GM12878 (cell line): ENCODE measurements around the gene DMAC2. TPM values are rescaled to one million over a fixed set of nuclear protein-coding genes. Genes with fewer than 3 reads are reported as not detected.

Experiments used
- BACH1 ChIP-seq: fragments of 450-650 bp; IDR thresholded peaks from 2 replicates; pipeline ENCODE4 v1.6.1; 2017; ENCODE audit warnings: mild to moderate bottlenecking, borderline replicate concordance
- BHLHE40 ChIP-seq, 2 experiments: fragments of 450-650 bp in 1 of 2; IDR thresholded peaks; 2 replicates each; pipeline ENCODE4 v1.6.1; 2011 to 2017; ENCODE audit warnings: low read depth in 2 of 2, borderline replicate concordance in 1 of 2, improper control_type of control experiment in 1 of 2, low read length in 1 of 2, mild to moderate bottlenecking in 1 of 2
- BRCA1 ChIP-seq: IDR thresholded peaks from 2 replicates; pipeline ENCODE4 v1.6.1; 2011; ENCODE audit warnings: low read depth, low read length, improper control_type of control experiment
- CHD4 ChIP-seq: fragments of 200-600 bp; sonication (generic); IDR thresholded peaks from 2 replicates; pipeline ENCODE4 v1.6.1; 2016; ENCODE audit warnings: mild to moderate bottlenecking
- EGR1 ChIP-seq, 2 experiments: IDR thresholded peaks; 1 replicate in 1 of 2; 2 replicates in 1 of 2; pipeline ENCODE4 v1.6.1; 2011 to 2012; ENCODE audit warnings: low read depth in 2 of 2, low read length in 2 of 2, borderline replicate concordance in 1 of 2, mild to moderate bottlenecking in 1 of 2, moderate library complexity in 1 of 2
- EP300 ChIP-seq, 2 experiments: fragments of 150-350 bp in 1 of 2; IDR thresholded peaks; 2 replicates each; pipeline ENCODE4 v1.6.1; 2011 to 2012; ENCODE audit warnings: low read depth in 2 of 2, low read length in 2 of 2, borderline replicate concordance in 1 of 2, improper control_type of control experiment in 1 of 2, inconsistent platforms in 1 of 2; ENCODE audit not compliant: control insufficient read depth in 1 of 2
- FOXM1 ChIP-seq: IDR thresholded peaks from 2 replicates; pipeline ENCODE4 v1.6.1; 2012; ENCODE audit warnings: low read depth, mild to moderate bottlenecking, inconsistent platforms, low read length, moderate library complexity
- GATAD2B ChIP-seq: fragments of 450-650 bp; conservative IDR thresholded peaks from 2 replicates; pipeline ENCODE4 v1.6.1; 2017; ENCODE audit warnings: low read depth, mild to moderate bottlenecking, moderate library complexity
- HCFC1 ChIP-seq: fragments of 150-350 bp; IDR thresholded peaks from 2 replicates; pipeline ENCODE4 v1.6.1; 2014; ENCODE audit warnings: low read length
- IKZF1 ChIP-seq: fragments of 450-650 bp; conservative IDR thresholded peaks from 2 replicates; pipeline ENCODE4 v1.6.1; 2017; ENCODE audit warnings: antibody characterized with exemption, mild to moderate bottlenecking
- KDM1A ChIP-seq: fragments of 200-600 bp; sonication (generic); IDR thresholded peaks from 2 replicates; pipeline ENCODE4 v1.6.1; 2016; ENCODE audit warnings: borderline replicate concordance
- MEF2A ChIP-seq: IDR thresholded peaks from 2 replicates; pipeline ENCODE4 v1.6.1; 2011; ENCODE audit warnings: low read depth, mild to moderate bottlenecking, low read length, moderate library complexity; ENCODE audit not compliant: insufficient read depth
- NBN ChIP-seq: fragments of 450-650 bp; IDR thresholded peaks from 2 replicates; pipeline ENCODE4 v1.6.1; 2016
- RBBP5 ChIP-seq: fragments of 200-600 bp; sonication (generic); conservative IDR thresholded peaks from 2 replicates; pipeline ENCODE4 v1.6.1; 2016
- SUPT20H ChIP-seq: IDR thresholded peaks from 2 replicates; pipeline ENCODE4 v1.6.1; 2011; ENCODE audit warnings: low read depth, mild to moderate bottlenecking, low read length, moderate library complexity, borderline replicate concordance; ENCODE audit not compliant: control insufficient read depth
- TCF12 ChIP-seq: IDR thresholded peaks from 2 replicates; pipeline ENCODE4 v1.6.1; 2011; ENCODE audit warnings: low read depth, mild to moderate bottlenecking, low read length
- TCF7 ChIP-seq: IDR thresholded peaks from 2 replicates; pipeline ENCODE4 v1.6.1; 2014; ENCODE audit warnings: antibody characterized with exemption, borderline replicate concordance
- polyA plus RNA-seq, 11 experiments: library from polyadenylated mRNA; depleted of rRNA in 4 of 11; unstranded in 6 of 11; stranded (reverse) in 5 of 11; fragments of >200 nt; fragmentation: Nextera tagmentation in 4 of 11; fragmentation: Illumina TruSeq in 1 of 11; extraction: Ambion mirVana in 4 of 11; extraction: Trizol in 1 of 11; gene quantifications; 1 replicate in 1 of 11; 2 replicates in 10 of 11; pipeline versions ENCODE4 v1.2.1 to v1.2.3, GENCODE V29; 2011 to 2016; ENCODE audit warnings: inconsistent platforms in 2 of 11, missing spikeins in 2 of 11, low read depth in 1 of 11
- total RNA-seq, 4 experiments: library from RNA; depleted of rRNA in 3 of 4; stranded (reverse); fragments of >200 nt in 3 of 4; fragmentation: Illumina TruSeq in 1 of 4; extraction: Trizol in 1 of 4; gene quantifications; 2 replicates each; pipeline versions ENCODE4 v1.2.1 to v1.2.3, GENCODE V29; 2013 to 2021
- TF ChIP-seq, protein P1 (sequence below): fragments of 450-650 bp; conservative IDR thresholded peaks from 2 replicates; pipeline ENCODE4 v1.6.1; 2017; ENCODE audit warnings: mild to moderate bottlenecking, moderate library complexity
- TF ChIP-seq, protein P2 (sequence below): IDR thresholded peaks from 2 replicates; pipeline ENCODE4 v1.6.1; 2011; ENCODE audit warnings: low read depth, low read length, improper control_type of control experiment, borderline replicate concordance
- TF ChIP-seq, protein P3 (sequence below): fragments of 450-650 bp; IDR thresholded peaks from 2 replicates; pipeline ENCODE4 v1.6.1; 2017; ENCODE audit warnings: mild to moderate bottlenecking, low read depth, inconsistent platforms; ENCODE audit not compliant: poor library complexity, severe bottlenecking
- TF ChIP-seq, protein P4 (sequence below): IDR thresholded peaks from 2 replicates; pipeline ENCODE4 v1.6.1; 2011; ENCODE audit warnings: borderline replicate concordance, low read depth, mild to moderate bottlenecking, moderate library complexity, low read length; ENCODE audit not compliant: insufficient read depth, poor library complexity, severe bottlenecking

DMAC2 gene
- total and polyA plus RNA-seq, 10 of the 15 experiments (the other 5 are each of a cell fraction or from before 2014, with no cell fraction given), result 10.8 to 57.2 (median 42.7) TPM

DNA sequence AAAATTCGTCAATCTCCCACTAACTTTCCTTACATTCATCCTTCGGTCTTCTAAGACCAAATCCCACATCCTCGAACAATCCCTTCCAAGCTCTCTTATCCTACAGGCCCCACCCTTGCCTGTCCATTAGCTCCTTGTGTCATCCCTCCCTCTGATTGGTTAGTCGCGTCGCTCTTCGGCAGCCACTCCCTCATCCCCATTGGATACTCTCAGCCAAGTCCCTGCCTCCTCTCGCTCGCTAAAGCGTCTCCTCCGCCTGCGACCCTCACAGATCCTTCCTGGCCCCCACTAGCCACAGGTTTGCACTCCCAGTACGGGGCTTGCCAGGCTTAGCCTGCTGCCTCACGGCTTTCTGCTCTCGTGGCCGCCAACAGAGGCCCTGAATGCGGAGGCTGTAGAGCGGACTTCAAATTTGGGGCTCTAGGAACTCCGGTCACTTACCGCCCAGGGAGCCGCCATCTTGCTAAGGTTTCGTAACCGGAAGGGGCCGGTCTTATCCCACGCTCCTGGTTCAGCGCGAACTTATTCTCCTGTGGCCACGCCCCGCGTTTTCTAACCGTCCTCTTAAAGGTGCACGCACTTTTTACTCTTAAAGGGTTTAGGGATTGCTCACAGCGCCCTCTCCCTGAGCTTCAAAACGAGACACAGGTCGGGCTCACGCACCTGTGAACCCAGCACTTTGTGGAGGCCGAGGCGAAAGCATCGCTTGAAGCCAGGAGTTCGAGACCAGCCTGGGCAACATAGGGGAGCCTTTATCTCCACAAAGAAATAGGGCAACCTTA lies at the start of gene DMAC2 (continued):
- TF ChIP-seq EP300 (IDR thresholded peaks at IDR 0.05; ENCODE audit: borderline replicate concordance in 1 of 2, control insufficient read depth in 1 of 2, low read depth in 2 of 2, low read length in 2 of 2), result no peak
- no peak for TF ChIP-seq SUPT20H
- no peak for TF ChIP-seq RBBP5
- TF ChIP-seq MEF2A, result 0 out of 2 replicates have a peak, but pooled peaks have one; percentile 38
- peak; percentile 60; the same call in 1 of the 2 replicates for TF ChIP-seq HCFC1
- no peak for TF ChIP-seq TCF7
- TF ChIP-seq KDM1A, result no peak
- TF ChIP-seq, protein P1, sequence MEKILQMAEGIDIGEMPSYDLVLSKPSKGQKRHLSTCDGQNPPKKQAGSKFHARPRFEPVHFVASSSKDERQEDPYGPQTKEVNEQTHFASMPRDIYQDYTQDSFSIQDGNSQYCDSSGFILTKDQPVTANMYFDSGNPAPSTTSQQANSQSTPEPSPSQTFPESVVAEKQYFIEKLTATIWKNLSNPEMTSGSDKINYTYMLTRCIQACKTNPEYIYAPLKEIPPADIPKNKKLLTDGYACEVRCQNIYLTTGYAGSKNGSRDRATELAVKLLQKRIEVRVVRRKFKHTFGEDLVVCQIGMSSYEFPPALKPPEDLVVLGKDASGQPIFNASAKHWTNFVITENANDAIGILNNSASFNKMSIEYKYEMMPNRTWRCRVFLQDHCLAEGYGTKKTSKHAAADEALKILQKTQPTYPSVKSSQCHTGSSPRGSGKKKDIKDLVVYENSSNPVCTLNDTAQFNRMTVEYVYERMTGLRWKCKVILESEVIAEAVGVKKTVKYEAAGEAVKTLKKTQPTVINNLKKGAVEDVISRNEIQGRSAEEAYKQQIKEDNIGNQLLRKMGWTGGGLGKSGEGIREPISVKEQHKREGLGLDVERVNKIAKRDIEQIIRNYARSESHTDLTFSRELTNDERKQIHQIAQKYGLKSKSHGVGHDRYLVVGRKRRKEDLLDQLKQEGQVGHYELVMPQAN, result peak; percentile 69; the same call in 1 of the 2 replicates
- 0 out of 2 replicates have a peak, but pooled peaks have one; percentile 30 for TF ChIP-seq TCF12
- peak; percentile 25 to 43; a peak in 2 of 4 replicates for TF ChIP-seq BHLHE40 (IDR thresholded peaks at IDR 0.05; ENCODE audit: borderline replicate concordance in 1 of 2, low read depth in 2 of 2, low read length in 1 of 2)
- peak; percentile 70 for TF ChIP-seq IKZF1
- TF ChIP-seq BRCA1, result no peak
- no peak for TF ChIP-seq CHD4
- TF ChIP-seq EGR1 (IDR thresholded peaks at IDR 0.05; ENCODE audit: borderline replicate concordance in 1 of 2, low read depth in 2 of 2, low read length in 2 of 2), result peak in 1 of 2 experiments; percentile 24; a peak in 1 of 3 replicates
- 0 out of 2 replicates have a peak, but pooled peaks have one; percentile 11 for TF ChIP-seq BACH1
- TF ChIP-seq, protein P2, sequence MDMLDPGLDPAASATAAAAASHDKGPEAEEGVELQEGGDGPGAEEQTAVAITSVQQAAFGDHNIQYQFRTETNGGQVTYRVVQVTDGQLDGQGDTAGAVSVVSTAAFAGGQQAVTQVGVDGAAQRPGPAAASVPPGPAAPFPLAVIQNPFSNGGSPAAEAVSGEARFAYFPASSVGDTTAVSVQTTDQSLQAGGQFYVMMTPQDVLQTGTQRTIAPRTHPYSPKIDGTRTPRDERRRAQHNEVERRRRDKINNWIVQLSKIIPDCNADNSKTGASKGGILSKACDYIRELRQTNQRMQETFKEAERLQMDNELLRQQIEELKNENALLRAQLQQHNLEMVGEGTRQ, result no peak
- peak; percentile 51; the same call in 1 of the 2 replicates for TF ChIP-seq FOXM1
- peak; percentile 87; the same call in 1 of the 2 replicates for TF ChIP-seq NBN
- no peak; the same call in 1 of the 2 replicates for TF ChIP-seq GATAD2B
- TF ChIP-seq, protein P3, sequence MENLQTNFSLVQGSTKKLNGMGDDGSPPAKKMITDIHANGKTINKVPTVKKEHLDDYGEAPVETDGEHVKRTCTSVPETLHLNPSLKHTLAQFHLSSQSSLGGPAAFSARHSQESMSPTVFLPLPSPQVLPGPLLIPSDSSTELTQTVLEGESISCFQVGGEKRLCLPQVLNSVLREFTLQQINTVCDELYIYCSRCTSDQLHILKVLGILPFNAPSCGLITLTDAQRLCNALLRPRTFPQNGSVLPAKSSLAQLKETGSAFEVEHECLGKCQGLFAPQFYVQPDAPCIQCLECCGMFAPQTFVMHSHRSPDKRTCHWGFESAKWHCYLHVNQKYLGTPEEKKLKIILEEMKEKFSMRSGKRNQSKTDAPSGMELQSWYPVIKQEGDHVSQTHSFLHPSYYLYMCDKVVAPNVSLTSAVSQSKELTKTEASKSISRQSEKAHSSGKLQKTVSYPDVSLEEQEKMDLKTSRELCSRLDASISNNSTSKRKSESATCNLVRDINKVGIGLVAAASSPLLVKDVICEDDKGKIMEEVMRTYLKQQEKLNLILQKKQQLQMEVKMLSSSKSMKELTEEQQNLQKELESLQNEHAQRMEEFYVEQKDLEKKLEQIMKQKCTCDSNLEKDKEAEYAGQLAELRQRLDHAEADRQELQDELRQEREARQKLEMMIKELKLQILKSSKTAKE, result peak; percentile 18
- TF ChIP-seq, protein P4, sequence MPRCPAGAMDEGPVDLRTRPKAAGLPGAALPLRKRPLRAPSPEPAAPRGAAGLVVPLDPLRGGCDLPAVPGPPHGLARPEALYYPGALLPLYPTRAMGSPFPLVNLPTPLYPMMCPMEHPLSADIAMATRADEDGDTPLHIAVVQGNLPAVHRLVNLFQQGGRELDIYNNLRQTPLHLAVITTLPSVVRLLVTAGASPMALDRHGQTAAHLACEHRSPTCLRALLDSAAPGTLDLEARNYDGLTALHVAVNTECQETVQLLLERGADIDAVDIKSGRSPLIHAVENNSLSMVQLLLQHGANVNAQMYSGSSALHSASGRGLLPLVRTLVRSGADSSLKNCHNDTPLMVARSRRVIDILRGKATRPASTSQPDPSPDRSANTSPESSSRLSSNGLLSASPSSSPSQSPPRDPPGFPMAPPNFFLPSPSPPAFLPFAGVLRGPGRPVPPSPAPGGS, result no peak
